ENCODE measurements around the gene UBE2G2.

UBE2G2 gene

GRCh38 chr21:44723177-44724131 lies 78.2 kb downstream of the UBE2G2 start:
- no peak for DNase-seq

GRCh38 chr21:44722731-44723130 lies 78.9 kb downstream of the UBE2G2 start:
- no peak for DNase-seq

- no peak for DNase-seq
These were observed 81.5 kb downstream of the UBE2G2 start for GRCh38 chr21:44720170-44720569.

Measured in T-helper 1 cell (primary cell).